Middle frontal gyrus (tissue), 1 donor: Measurements from ENCODE around the gene C2CD2L.
A peak's percentile ranks its signal among the peaks of the same experiment; 100 is the strongest.
"Not testable (repeated sequence)": the region's sequence is repeated elsewhere in the genome, so short reads cannot be mapped to it uniquely, and the experiment has no call there.

Source experiments
- DNase-seq: peaks from one replicate; pipeline ENCODE4 v3.0.0-alpha.2; 2015; ENCODE audit warnings: low spot score; ENCODE audit errors: extremely low spot score

The C2CD2L gene

DNA sequence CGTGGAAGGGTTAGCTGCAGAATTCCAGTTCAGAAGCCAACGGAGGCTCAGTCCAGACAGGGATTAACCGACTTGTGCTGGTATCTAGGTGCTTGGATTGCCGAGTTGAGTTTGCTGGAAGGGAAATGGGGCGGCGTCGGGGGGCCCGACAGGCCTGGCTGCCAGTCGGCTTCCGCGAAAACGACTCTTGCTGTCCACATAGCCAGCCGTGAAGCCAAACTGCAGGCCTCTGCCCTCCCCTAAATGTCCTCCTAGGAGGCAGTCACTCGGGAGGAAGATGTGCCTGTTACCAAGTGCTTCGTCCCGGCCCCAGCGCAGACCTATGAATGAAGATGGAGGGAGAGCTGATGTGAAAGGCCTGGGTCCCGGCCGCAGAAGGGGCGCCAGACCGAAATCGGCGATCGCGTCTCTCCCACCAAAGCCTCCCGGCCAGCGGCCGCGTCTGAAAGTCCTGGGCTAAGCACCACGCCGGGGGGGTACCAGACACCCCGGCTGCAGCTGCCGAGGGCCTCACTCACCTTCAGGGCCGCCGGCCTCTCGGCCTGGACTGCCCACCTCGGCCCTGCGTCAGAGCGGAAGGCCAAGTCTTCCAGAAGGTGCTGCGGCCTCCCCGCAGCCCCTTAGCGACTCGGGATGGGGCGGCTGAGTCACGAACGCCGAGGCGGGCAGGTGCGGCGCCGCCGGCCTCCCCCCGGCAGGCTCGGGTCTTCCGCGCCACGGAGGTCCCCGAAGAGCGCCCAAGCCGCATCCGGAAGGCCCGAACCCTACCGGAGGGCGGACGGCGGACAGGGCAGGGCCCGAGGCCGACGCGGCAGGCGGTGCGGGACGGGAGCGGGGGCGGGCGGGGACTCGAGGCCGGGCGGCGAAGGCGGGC, 13.0 kb upstream of the C2CD2L start:
- no peak for DNase-seq

GRCh38 chr11:119094816-119095065, 12.4 kb upstream of the C2CD2L start:
- no peak for DNase-seq

DNA sequence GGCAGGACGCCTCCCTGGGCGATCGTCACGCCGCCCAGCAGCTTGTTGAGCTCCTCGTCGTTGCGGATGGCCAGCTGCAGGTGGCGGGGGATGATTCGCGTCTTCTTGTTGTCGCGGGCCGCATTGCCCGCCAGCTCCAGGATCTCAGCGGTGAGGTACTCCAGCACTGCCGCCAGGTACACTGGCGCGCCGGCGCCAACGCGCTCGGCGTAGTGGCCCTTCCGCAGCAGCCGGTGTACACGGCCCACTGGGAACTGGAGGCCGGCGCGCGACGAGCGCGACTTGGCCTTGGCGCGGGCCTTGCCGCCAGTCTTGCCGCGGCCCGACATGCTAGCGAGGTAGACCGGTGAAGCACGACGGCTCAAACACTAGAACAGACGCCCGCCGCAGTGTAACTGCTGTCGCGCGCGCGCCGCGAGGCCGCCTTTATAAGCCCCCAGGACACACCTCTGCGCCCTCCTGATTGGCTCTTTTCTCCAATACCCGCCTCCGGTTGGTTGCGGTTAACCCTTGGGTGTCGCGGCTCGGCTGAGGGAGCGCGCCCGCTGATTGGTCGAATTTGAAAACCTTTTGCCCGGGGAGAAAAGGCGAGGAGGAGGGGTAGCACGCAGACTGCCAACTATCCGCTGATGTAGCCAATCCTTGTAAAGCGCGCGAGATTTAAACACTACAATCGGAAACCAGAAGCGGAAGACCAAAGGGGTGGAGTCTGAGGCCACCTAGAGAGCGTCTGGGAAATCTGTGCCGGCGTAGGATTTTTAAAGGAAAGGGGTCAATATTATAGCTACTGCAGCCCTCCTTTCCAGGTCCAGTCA, 11.9 kb upstream of the C2CD2L start:
- DNase-seq, result peak; percentile 98

GRCh38 chr11:119099711-119100110, 7.4 kb upstream of the C2CD2L start:
- no peak for DNase-seq

DNA sequence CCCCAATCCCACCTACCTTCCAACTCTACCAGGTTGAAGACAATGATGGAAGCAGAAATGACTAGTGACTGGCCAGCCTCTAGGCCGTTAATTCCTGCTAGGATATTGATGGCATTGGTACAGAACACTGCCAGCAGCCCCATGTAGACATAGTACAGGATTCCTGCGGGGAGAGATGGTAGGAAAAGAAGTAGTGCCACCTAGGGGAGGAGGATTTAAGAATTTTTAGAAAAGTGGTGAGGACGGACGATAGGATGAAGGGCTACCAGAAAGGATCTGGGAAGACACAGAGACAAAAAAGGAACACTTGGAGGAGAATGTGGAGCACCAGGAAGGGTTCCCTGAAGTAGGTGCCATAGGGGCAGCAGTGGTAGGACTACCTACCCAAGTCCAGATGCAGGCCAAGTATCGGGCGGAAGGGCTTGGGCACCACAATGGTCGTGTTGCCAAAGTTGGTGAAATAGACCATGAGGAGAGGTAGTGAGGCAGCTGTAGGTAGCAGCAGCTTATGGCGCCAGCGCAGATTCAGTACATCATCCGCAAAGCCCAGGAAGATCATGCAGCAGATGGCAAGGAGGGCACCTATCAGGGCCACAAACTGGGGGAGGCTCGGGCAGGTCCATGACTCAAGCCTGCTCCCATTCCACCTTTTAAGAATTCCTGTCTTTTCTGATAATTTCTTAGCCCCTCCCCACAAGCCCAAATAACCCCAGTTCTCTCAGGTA, 6.7 kb upstream of the C2CD2L start:
- no peak for DNase-seq

DNA sequence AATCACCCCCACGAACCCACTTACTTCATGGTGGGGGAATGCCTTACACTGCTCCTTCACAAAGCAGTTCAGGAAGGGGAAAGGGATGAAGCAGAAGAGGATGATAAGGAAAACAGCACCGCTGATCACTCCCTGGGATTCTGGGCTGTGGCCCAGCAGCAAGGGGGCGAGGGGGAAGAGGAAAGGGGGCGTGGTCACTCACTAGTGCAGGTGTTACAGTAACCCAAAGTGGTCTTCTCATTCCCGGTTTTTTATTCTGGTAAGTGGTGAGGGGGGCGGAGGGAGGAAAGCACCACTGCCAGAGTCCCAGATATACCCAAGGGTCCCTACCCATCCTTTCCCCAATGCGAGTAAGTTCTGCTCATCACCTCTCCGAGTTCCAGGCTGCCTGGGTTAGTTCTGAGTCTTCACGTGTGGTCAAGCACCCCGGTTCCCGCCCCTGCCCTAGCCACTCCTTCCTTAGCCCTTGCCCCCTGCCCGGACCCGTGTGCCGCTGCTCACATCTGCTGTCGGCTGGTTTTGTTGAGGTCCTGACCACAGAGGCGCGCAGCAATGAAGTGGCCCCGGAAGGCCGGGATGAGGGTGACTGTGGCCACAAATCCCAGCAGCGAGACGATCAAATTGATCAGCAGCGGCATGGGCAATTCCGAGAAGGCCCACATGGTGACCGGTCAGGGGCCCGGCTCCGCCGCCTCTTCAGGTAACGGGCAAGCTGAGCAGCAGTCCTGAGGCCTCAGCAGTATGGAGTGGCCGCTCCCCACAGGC, 6.0 kb upstream of the C2CD2L start:
- DNase-seq, result no peak

GRCh38 chr11:119101759-119102423, 5.3 kb upstream of the C2CD2L start, which contains the start of gene DPAGT1:
Gene DPAGT1 (minus strand): TSS chr11:119101853. CDS start chr11:119101655, 198 bp downstream.
- DNase-seq, result peak; percentile 91

DNA sequence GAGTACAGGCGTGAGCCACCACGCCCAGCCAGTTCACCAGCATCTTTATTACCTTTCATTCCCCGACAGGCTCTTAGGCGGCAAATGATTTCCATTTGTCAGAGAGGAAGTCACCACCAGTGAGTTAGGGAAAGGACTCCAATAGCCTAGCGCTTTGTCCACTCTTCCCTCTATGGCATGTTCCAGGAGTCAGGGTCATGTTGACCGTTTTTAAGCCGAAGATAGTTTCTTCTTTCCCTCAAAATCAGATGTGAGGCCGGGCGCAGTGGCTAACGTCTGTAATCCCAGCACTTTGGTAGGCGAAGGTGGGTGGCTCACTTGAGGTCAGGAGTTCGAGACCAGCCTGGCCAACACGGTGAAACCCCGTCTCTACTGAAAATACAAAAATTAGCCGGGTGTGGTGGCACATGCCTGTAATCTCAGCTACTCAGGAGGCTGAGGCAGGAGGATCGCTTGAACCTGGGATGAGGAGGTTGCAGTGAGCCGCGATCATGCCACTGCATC, 3.9 kb upstream of the C2CD2L start:
- not testable (repeated sequence) for DNase-seq

- DNase-seq, result no peak
These were observed 3.4 kb upstream of the C2CD2L start for GRCh38 chr11:119103793-119104192.

GRCh38 chr11:119107538-119108145, 498 bp downstream of the C2CD2L start:
- DNase-seq, result no peak

DNA sequence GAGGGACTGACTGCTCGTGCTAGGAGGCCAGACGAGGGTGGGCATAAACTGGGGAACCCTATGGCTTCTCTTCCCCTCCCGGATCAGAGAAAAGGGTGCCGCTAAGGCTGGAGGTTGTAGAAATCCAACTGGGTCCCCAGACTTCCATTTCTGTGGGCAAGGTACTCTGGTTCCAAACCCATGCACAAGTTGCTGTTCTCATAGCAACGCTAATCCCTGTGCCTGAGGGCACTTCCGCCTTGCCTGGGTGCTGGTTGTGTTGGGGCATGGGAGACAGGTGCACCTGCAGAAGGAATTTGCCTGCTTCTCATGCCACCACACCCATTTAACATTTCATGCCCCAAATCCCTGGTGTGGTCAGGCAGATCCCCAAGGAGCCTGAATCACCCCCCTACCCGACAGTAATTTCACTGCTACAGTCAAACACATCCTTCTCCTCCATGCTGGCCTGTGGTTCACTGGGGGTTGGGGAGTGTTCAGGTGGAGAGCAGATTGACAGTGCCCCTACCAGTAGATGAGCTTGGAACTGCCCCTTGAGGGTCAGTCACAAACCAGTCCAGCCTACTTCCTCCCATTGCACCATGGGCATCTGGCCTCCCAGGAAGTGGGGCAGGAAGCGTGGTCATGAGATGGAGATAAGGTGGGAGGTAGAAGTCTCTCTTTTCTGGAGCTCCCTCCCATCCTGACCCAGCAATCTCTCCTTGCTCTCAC, 1.2 kb downstream of the C2CD2L start:
- no peak for DNase-seq

DNA sequence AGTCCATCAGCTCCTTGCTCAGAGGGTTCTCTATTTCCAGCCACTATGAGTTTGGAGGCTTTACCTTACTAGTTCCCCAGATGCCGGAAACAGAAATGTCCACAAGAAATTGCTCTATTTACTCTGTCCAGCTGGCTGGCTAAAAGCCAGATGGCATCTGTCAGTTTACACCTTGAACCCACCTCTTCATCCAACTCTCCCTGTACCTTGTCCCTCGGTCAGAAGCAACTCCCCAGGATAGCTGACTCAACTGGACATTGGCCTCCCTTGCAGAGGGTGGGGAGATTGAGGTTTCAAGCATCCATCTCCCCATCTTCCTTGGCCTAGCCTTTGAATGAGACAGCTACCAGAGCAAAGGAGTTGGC, 1.7 kb downstream of the C2CD2L start:
- DNase-seq, result no peak

GRCh38 chr11:119109843-119110242, 2.7 kb downstream of the C2CD2L start:
- no peak for DNase-seq

DNA sequence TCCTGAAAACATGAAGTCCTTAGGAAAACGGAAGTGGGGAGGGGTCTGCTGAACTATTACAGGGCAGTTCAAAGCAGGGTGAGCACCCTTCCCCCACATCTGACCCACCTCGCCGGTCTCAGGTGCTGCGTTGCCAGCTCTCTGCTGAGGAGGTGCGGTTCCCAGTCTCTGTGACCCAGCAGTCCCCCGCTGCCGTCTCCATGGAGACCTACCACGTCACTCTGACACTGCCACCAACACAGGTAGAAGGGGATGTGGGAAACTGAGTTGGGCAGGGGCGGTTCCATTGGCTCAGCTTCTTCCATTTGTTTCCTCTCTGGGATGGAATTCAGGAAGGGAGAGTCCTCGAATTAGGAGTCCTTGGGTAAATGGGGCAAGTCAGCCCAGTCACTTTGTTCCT, 3.3 kb downstream of the C2CD2L start:
- no peak for DNase-seq

- no peak for DNase-seq
These were observed 4.3 kb downstream of the C2CD2L start for GRCh38 chr11:119111361-119111925.

GRCh38 chr11:119112314-119113020, 5.3 kb downstream of the C2CD2L start:
- DNase-seq, result no peak

DNA sequence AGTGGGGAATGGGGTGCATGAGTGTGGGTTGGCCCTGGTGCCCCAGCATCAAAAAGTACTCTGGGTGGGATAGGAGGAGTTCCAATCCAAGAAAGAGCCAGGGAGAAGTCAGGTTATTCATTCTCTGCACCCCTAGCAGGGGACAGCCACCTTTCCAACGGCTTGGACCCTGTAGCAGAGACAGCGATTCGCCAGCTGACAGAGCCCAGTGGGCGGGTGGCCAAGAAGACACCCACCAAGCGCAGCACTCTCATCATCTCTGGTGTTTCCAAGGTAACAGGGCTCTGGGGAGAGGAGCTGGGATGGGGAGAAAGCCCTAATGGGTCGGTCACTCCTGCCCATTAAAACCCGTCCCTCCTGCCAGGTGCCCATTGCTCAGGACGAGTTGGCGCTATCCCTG, 6.6 kb downstream of the C2CD2L start:
- no peak for DNase-seq

GRCh38 chr11:119114351-119114750, 7.2 kb downstream of the C2CD2L start:
- no peak for DNase-seq
